GM10847 (cell line): ENCODE measurements around the gene NR5A2.

Experiments used
- POLR2A ChIP-seq: IDR thresholded peaks from 2 replicates; pipeline ENCODE4 v1.6.1; 2011; ENCODE audit not compliant: insufficient read length; ENCODE audit errors: extremely low read depth

NR5A2 gene

DNA sequence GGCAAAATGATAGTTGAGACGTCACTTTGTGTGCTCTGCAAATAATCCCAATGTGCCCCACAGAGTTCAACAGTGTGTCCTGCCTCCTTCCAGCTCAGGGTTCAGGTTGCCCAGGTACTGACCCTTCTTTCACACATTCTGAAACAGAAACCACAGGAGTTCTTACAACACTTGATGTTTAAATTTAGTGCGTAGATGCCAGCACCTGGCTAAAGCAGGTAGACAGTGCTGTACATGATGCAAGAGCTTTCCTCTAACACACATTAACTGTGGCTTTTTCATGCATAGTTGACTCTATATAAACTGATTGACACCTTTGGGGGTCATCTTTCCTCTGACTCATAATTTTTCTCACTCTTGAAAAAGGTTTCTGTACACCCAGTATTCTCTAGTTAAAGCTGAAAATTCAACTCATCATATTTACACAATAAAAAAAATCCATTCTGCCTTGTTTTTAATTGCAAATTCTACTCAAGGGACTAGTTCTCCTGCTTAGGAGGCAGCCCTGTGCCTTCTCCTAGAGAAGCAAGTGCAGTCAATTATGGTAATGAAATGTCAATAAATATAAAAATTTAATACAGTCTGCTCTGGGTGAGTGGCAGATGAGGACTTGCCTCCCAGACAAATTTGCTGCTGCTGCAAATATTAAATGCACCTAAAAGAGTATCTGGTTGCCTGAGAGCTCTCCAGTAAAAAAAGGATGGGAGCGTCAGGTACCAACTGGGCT, 91.4 kb downstream of the NR5A2 start:
- TF ChIP-seq POLR2A = no peak

DNA sequence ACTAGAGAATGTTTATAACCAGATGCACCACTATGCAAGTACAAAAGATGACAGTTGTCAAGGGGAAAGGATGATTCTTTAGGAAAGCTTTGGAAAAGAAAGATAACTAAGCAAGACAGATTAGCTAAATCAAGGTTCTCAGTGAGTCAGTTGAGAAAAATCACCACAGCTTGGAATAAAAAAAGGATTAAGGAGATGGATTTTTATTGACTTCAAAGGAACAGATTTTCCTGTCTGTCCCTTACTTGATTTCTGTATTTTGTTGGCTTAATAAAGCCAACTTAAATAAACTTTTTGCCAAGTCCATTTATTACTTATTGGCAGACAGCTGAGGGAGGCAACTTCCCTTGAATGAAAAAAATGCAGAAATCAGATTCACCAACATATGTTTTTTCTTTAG, 93.9 kb downstream of the NR5A2 start:
- TF ChIP-seq POLR2A = no peak

DNA sequence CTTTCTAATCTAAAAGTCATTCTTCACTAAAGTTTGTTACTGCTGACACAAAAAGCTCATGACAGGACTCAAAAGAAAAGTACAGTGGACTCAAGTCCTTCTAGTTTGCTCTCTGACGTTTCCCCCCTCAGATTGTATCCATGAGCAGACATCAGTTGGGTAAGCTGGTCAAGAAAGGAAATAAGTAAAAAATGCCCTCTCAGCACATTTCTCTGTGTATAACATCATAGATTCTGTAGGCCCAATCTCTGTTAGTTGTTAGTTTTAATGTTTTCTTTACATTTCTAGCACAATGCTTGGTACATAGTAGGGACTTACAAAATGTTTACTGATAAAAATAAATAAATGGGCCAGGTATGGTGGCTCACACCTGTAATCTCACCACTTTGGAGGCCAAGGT, 96.8 kb downstream of the NR5A2 start:
- no peak for TF ChIP-seq POLR2A

DNA sequence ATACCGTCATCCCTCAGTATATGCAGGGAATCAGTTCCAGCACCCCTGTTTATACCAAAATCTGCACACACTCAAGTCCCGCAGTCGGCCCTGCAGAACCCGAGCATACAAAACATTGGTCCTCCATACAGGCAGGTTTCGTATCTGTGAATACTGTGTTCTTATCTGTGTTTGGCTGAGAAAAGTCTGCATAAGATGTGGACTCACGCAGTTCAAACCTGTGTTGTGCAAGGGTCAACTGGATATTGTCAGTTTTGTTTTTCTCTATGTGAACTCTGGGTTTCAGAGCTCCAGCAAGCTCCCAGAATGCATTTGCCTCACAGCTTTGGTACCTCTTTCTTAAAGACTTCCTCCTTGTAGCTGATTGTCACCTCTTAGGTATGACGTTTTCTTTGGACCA, 100.6 kb downstream of the NR5A2 start:
- no peak for TF ChIP-seq POLR2A

DNA sequence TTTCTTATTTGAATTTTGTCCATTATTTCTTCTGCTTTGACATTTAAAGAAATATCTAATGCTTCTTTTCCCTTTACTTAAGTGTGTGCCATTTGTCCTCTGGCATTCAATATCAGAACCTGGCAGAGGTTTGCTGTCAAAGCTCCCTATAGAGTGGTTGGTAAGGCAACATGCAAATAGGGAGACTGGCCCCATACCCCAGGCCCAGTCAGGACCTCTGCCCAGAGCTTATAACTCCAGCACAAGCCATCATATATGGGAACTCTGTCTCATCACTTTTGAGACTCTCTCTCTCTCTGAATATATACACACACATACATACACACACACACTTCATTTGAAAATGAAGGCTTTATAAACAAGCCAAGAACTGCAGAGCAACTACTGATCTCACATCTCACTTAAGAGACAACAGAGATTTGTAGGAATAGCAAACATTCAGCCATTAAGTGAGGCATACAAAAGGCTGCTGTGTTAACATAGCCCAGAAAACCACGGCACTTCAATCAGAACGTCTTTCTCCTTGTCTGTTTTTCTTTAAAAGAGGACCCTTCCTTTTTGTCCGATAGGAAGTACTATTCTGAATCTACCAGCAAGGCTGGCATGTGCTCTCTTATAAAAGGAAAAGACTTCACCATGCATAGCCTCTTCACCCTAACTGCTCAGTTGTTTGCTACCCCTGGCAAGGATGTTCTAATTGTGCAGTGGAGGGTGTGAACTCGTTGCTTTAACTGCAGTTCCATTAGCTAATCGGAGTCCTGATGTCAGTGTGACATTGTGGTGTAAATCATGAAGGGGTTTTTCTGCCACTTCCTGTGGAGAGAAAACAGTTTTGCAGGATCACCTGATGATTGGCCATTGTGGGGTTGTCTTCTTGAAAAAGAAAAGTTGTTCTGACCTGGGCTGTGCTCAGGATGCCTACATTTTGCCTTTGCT, 101.7 kb downstream of the NR5A2 start:
- no peak for TF ChIP-seq POLR2A

DNA sequence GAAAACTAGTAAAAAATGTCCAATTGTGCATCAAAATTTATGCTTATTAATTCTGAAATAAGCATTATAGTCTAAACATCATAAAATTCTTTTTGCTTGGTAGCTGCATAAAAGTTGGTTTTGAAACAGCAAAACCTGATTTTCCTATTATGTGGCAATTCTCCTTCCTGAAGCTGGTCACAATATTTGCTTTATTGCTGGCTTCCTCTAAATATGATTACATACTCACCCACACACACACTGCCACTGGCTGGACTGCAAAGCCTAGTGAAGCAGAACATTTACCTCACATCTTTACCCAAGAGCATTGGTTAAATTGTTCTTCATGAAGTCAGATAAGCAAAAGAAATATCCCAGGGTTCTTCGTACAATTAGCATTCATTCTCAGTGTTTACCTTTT, 103.0 kb downstream of the NR5A2 start:
- TF ChIP-seq POLR2A = no peak

DNA sequence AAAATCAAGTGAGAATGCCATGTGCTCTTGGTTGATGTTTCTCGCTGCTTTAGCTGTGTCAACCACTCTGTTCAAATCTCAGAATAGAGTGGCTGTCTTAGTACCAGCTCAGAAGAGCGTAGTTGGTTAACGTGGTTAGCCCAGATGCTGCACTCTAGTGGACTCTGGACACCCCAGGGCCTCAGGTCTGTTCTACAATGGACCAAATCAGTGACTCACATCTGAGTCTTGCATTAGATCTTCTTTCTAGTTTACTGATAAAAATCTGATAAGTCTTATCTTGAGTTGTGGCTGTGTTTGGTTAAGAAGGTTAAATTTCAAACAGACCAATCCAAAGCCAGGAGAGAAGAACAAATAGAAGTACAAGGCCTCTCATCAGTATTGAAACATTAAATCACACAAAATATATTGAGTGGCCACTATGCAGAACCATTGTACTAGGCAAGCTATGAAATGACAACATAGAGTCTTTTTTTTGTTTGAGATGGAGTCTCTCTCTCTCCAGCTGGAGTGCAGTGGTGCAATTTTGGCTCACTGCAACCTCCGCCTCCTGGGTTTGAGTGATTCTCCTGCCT, 104.1 kb downstream of the NR5A2 start:
- TF ChIP-seq POLR2A = no peak

DNA sequence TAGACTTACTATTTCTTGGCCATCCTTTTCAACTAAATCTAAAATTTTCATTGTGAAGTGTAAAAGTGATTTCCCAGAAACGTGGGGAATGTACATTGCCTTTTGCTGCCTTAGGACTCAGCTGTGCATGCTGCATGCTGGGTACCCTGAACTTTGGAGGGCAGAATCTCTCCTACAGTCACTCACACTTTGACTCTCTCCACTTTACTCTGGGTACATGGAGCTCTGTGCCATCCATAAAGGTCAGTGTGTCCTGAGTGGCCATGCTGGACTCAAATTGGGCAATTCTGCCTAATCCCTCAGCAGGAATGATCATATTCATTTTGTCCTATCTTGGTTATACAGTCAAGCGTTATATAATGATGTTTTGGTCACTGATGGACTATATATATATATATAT, 105.6 kb downstream of the NR5A2 start:
- TF ChIP-seq POLR2A = no peak

DNA sequence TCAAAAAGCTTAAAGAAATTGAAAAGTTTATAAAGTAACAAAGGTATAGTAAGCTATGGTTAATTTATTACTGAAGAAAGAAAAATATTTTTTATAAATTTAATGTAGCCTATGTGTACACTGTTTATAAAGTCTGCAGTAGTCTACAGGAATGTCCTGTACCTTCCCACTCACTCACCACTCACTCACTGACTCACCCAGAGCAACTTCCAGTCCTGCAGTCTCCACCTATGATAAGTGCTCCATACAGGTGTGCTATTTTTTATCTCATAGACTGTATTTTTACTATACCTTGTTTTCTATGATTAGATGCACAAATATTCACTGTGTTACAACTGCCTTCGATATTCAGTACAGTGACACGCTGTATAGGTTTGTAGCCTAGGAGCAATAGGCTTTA, 106.6 kb downstream of the NR5A2 start:
- TF ChIP-seq POLR2A = no peak

DNA sequence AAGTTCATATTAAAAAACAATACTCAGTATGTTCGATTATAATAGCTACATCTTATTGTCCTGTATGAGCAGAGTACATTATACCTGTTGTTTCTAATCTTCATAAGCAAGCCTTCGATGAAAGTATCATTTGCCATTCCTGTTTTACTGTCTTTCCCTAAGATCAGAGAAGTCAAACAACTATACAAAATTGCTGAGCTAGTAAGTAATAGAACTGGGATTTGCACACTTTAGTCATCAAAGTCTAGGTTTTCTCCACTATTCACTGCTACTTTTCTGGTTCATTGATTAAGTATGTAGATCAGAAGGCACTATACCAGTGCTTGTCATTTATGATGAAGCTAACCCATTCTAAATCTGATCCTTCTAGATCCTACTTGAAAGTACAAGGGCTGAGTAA, 108.9 kb downstream of the NR5A2 start:
- no peak for TF ChIP-seq POLR2A

DNA sequence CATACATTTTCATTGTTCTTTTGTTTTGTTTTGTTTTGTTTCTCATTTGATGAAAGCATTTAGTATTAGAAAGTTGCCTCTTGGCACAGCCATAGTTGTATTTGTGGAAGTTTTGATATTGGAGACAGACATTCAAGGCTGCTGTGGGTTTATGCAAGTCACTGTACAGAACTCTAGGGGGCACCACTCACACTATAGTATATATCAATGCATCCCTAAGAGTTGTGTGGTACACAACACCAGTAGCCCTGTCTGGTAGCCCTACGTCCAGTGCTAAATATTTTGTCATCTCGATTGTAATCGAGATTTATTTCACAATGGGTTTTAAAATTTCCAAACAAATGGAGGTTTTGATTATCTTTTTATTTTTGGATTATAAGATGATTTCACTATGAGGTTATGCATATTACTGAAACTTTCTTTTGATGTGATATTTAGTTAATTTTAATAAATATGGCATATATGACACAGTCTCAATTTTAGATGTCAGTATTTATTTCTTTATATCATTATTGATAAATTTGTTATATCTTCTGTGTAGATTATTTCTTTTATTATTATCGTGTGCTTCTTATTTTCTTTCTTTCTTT, 112.2 kb downstream of the NR5A2 start:
- TF ChIP-seq POLR2A = no peak

DNA sequence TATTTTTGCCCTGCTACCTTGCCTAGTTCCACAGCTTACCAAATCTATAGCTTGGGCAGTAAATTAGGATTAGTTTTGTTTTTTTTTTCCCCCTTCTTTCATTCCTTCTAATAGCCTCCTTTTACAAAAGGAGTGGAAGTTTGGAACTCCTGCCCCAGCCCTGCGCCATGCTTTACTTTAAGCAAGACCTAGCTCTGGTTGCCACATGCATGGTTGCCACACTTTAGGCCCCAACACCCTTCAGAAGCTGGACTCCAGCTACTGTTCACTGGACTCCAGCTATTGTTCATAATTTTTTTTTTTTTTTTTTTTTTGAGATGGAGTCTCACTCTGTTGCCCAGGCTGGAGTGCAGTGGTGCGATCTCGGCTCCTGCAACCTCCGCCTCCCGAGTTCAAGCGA, 115.8 kb downstream of the NR5A2 start:
- TF ChIP-seq POLR2A = no peak

DNA sequence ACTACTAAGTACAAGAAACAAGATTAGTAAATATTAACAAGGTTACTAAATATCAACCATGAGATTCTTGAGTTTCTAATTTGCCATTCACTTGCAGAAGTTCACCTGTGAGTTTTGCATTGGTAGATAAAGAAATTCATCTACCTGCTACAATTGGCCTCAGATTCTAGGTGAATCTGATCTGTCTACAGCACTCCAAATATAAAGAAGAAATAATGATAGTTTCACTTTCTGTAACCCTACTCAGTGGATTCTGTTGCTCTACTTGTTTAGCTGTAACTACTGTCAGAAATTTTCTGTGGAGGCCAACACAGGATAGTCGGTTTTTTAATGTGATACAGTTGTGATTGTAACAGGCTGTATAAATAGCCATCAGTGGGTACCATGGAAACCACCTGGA, 118.6 kb downstream of the NR5A2 start:
- TF ChIP-seq POLR2A = no peak

DNA sequence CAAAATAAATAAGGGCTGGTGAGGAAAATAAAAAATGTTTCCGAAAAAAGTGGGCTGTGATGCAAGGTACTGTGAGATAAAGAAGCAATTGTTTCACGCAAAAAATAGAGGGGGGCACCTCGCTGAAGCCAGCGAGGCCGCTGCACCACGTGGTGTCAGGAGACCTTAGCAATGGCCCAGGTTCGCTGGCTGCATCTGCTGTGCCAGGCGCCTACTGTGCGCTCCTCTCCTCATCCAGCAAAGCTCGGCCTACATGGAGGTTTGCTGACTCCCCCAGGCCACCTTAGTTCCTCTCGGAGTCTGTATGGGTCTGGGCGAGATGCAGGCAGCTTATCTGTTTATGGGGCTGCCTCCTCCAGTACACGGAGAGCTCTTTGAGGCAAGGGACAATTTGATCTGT, 119.6 kb downstream of the NR5A2 start:
- TF ChIP-seq POLR2A = no peak

DNA sequence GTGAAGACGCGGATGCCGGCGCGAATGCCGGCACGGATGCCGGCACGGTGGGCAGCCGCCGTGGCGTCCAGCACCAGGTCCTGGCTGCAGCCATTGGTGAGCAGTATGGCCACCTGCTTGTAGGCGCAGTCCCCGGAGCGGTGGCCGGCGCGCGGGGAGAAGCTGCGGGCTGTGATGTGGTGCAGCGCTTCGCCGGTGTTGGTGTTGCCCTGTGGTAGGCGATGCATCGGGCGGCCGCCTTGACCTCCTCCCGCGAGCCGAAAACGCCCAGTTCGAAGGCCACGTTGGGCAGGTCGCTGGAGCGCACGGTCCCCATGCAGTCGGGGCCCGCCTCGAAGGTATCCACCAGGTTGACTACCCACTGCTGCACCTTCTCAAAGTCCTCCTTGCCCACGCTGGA, 120.2 kb downstream of the NR5A2 start:
- TF ChIP-seq POLR2A = no peak

DNA sequence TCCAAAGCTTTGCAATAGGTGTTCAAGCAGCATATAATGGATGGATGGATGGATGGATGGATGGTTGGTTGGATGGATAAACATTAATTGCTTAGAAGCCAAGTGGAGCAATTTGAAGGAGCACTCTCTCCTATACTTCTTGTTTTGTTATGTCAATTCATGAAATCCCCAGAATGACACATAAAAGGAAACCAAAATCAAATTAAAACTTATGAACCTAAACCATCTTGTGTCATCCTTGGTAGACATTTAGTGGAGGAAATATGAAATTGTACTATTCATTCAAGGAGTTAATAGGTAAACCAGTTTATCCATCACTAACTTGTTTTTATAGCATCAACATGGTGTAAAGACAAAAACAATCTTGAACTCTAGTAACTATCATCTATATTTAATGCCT, 122.5 kb downstream of the NR5A2 start:
- TF ChIP-seq POLR2A = no peak
